HepG2 (cell line): ENCODE results near the gene LRP5. TPM values are rescaled to one million over a fixed set of nuclear protein-coding genes. Genes with fewer than 3 reads are reported as not detected.

Experiments used
- ATAC-seq: fragments of 200-7000 bp; cut with Tn5 transposase; 3 replicates; pipeline ENCODE4 v1.9.1; 2020; ENCODE audit warnings: mild to moderate bottlenecking, moderate library complexity
- BruUV-seq: library from RNA; stranded (reverse); fragments of 400-500 nt; replicated peaks from 2 replicates; lab custom pipeline; 2021; lab: Mats Ljungman, UMichigan
- CTCF ChIA-PET: fragments of 300-600 bp; formaldehyde crosslinking; extraction: SDS; loops from one replicate; lab custom pipeline; 2021; ENCODE audit warnings: low total read pairs, inconsistent platforms, low intra/inter-chr PET ratio; lab: Yijun Ruan, JAX
- POLR2A ChIA-PET: fragments of 350-600 bp; sonication (Branson Sonifier 250); formaldehyde crosslinking; loops from one replicate; lab custom pipeline; 2020; ENCODE audit warnings: antibody characterized with exemption, inconsistent platforms; lab: Yijun Ruan, JAX
- DNase-seq: peaks from one replicate; pipeline ENCODE4 v3.0.0-alpha.2; 2015; ENCODE audit warnings: low spot score
- FAIRE-seq: peaks from 3 replicates; lab custom pipeline; 2011; peaks lifted over from hg19 to GRCh38; lab: Jason Lieb, UNC
- H2AFZ ChIP-seq: one replicate; pipeline ENCODE4 v1.6.1; 2011; ENCODE audit warnings: low read length, inconsistent platforms
- H3K27ac ChIP-seq: fragments of 300-600 bp; 3 replicates; pipeline ENCODE4 v1.8.0; 2011; ENCODE audit warnings: mixed run types, mild to moderate bottlenecking, mixed read lengths, low read length, inconsistent platforms; ENCODE audit not compliant: insufficient read depth; ENCODE audit errors: extremely low read length
- H3K27me3 ChIP-seq, 2 experiments: fragments of 200-600 bp in 1 of 2; 2 replicates in 1 of 2; 3 replicates in 1 of 2; pipeline versions ENCODE4 v1.6.0 to v1.8.0; 2011; ENCODE audit warnings: low read length in 2 of 2, mild to moderate bottlenecking in 2 of 2, moderate library complexity in 2 of 2, inconsistent platforms in 1 of 2; ENCODE audit not compliant: insufficient read depth in 2 of 2, control insufficient read depth in 1 of 2
- H3K36me3 ChIP-seq, 2 experiments: fragments of 200-600 bp in 1 of 2; replicated peaks in 1 of 2; 2 replicates in 1 of 2; 3 replicates in 1 of 2; pipeline versions ENCODE4 v1.5.1 to v1.8.0; 2011; ENCODE audit warnings: low read length in 2 of 2, inconsistent platforms in 1 of 2; ENCODE audit not compliant: insufficient read depth in 2 of 2, control insufficient read depth in 1 of 2
- H3K4me1 ChIP-seq: 2 replicates; pipeline ENCODE4 v1.5.1; 2012; ENCODE audit warnings: low read length, inconsistent platforms; ENCODE audit not compliant: insufficient read depth
- H3K4me2 ChIP-seq: 2 replicates; pipeline ENCODE4 v1.6.0; 2011; ENCODE audit warnings: low read depth, low read length, inconsistent platforms
- H3K4me3 ChIP-seq, 3 experiments: fragments of 200-600 bp in 1 of 3; sonication (generic), shearing (Covaris generic) in 1 of 3; replicated peaks in 1 of 3; 2 replicates each; pipeline ENCODE4 v1.5.1; 2011 to 2016; ENCODE audit warnings: low read length in 3 of 3, inconsistent platforms in 2 of 3, low read depth in 2 of 3, mild to moderate bottlenecking in 2 of 3, control low read depth in 1 of 3, mixed read lengths in 1 of 3; ENCODE audit not compliant: insufficient read depth in 1 of 3
- H3K79me2 ChIP-seq: one replicate; pipeline ENCODE4 v1.6.1; 2011; ENCODE audit warnings: low read length, inconsistent platforms; ENCODE audit not compliant: insufficient read depth
- H3K9ac ChIP-seq: 2 replicates; pipeline ENCODE4 v1.6.0; 2011; ENCODE audit warnings: mild to moderate bottlenecking, low read depth, low read length, inconsistent platforms; ENCODE audit not compliant: insufficient read depth
- H3K9me3 ChIP-seq: 2 replicates; pipeline ENCODE4 v1.5.1; 2012; ENCODE audit warnings: mild to moderate bottlenecking, low read length
- H4K20me1 ChIP-seq: 2 replicates; pipeline ENCODE4 v1.6.0; 2011; ENCODE audit warnings: inconsistent platforms, mild to moderate bottlenecking, low read length, moderate library complexity; ENCODE audit not compliant: insufficient read depth
- AGO2 ChIP-seq: fragments of 200-400 bp; formaldehyde crosslinking; optimal IDR thresholded peaks from 2 replicates; pipeline ENCODE3; 2017; ENCODE audit warnings: mild to moderate bottlenecking, low read depth, low read length, moderate library complexity
- HDAC1 ChIP-seq: sonication (generic); formaldehyde crosslinking; IDR thresholded peaks from 2 replicates; pipeline ENCODE4 v1.5.1; 2020; ENCODE audit warnings: mild to moderate bottlenecking, missing genetic modification reagents
- NR3C1 ChIP-seq: sonication (generic); formaldehyde crosslinking; IDR thresholded peaks from 2 replicates; pipeline ENCODE4 v1.4.0; 2020; ENCODE audit warnings: missing genetic modification reagents
- RBM22 ChIP-seq: fragments of 200-400 bp; formaldehyde crosslinking; optimal IDR thresholded peaks from 2 replicates; pipeline ENCODE3; 2017; ENCODE audit warnings: mild to moderate bottlenecking, low read length, moderate library complexity
- THAP7 ChIP-seq: sonication (generic); formaldehyde crosslinking; IDR thresholded peaks from 2 replicates; pipeline ENCODE4 v1.8.1; 2023; ENCODE audit warnings: mild to moderate bottlenecking, missing genetic modification reagents
- TOPORS ChIP-seq: sonication (generic); formaldehyde crosslinking; IDR thresholded peaks from 2 replicates; pipeline ENCODE4 v1.8.0; 2023; ENCODE audit warnings: mild to moderate bottlenecking, missing genetic modification reagents
- ZNF646 ChIP-seq: sonication (generic); formaldehyde crosslinking; IDR thresholded peaks from 2 replicates; pipeline ENCODE4 v1.9.0; 2021; ENCODE audit warnings: mild to moderate bottlenecking, missing genetic modification reagents
- WGBS: methylation state at CpG from one replicate; pipeline ENCODE4 v1.1.6; 2017; ENCODE audit warnings: low lambda C conversion rate; 5-methylcytosine and 5-hydroxymethylcytosine counted together
- in situ Hi-C: cut with HindIII; loops from 2 replicates; pipeline ENCODE4 v1.10.0; 2017; ENCODE audit warnings: low pct_unique_long_range_greater_than_20kb; ENCODE audit not compliant: extremely low pct_ligation_motif_present
- intact Hi-C: fragments of 100-400 bp; cut with micrococcal nuclease; formaldehyde crosslinking; loops from one replicate; pipeline ENCODE4 v1.10.0; 2022; ENCODE audit not compliant: unreplicated experiment
- polyA plus RNA-seq, 8 experiments: library from polyadenylated mRNA; depleted of rRNA in 3 of 8; stranded (reverse) in 7 of 8; unstranded in 1 of 8; fragments of >200 nt; fragmentation: Illumina TruSeq in 4 of 8; extraction: Trizol in 4 of 8; gene quantifications; 2 replicates each; pipeline versions ENCODE4 v1.2.1 to v1.2.3, GENCODE V29; 2011 to 2016; ENCODE audit warnings: low read depth in 4 of 8, missing spikeins in 1 of 8, mixed read lengths in 1 of 8; ENCODE audit not compliant: insufficient read depth in 1 of 8
- total RNA-seq, 5 experiments: library from RNA; depleted of rRNA; stranded (reverse); fragments of >200 nt; fragmentation: Illumina TruSeq; extraction: Trizol; gene quantifications; 2 replicates each; pipeline ENCODE4 v1.2.3, GENCODE V29; 2016; ENCODE audit warnings: low read depth in 1 of 5

Gene LRP5
- total and polyA plus RNA-seq, 2 of the 13 experiments (the other 11 are each of a cell fraction or from before 2014, with no cell fraction given) = 40.4 to 64.0 TPM

- no peaks in the 10 kb centered on the region for H3K9me3 ChIP-seq
- H4K20me1 ChIP-seq = peaks cover 52% of the 10 kb centered on the region
- BruUV-seq = no TSS peak
- no peaks in the 10 kb centered on the region for H3K27me3 ChIP-seq
- in situ Hi-C loops = no loop called here
- H2AFZ ChIP-seq = no peak overlapping the region
- 96% methylated on average over 13 of the region's 13 CpGs for WGBS
- H3K9ac ChIP-seq = no peak overlapping the region
- peaks cover 12 to 50% of the 10 kb centered on the region in 2 experiments; a peak in 4 of 5 replicates for H3K36me3 ChIP-seq
- H3K4me3 ChIP-seq = no peak overlapping the region
- ATAC-seq = no peak
- FAIRE-seq = no peak
- peaks cover 18% of the 10 kb centered on the region for H3K79me2 ChIP-seq
- DNase-seq = no peak
- TF ChIP-seq HDAC1 (CRISPR knock-in tag) = no peak
- no peak for TF ChIP-seq TOPORS (CRISPR knock-in tag)
- TF ChIP-seq NR3C1 (CRISPR knock-in tag) = no peak
- TF ChIP-seq THAP7 (CRISPR knock-in tag) = no peak
- TF ChIP-seq, all 625 proteins: peak for 0
- Histone ChIP-seq H3K4me2 (no peak overlapping the region), H3K4me1 (peaks cover 57% of the 10 kb centered on the region), H3K27ac (no peak overlapping the region)
- ChIA-PET CTCF (no interaction called here), POLR2A (no interaction called here)
- intact Hi-C loops = no loop called here
These were observed 62.9 kb downstream of the LRP5 start for GRCh38 chr11:68375337-68375736.

- intact Hi-C loops = no loop called here
- POLR2A ChIA-PET = no interaction called here
- H2AFZ ChIP-seq = no peak overlapping the region
- H3K27me3 ChIP-seq = no peaks in the 10 kb centered on the region
- H3K79me2 ChIP-seq = peaks cover 19% of the 10 kb centered on the region
- H3K4me3 ChIP-seq = no peak overlapping the region
- TF ChIP-seq AGO2 (peak; percentile 13), RBM22 (peak; percentile 33), ZNF646 (CRISPR knock-in tag) (no peak)
- TF ChIP-seq, all 625 proteins: peak for 2
- ATAC-seq = no peak
- Histone ChIP-seq H3K9ac (no peak overlapping the region), H3K9me3 (no peaks in the 10 kb centered on the region), H3K27ac (no peak overlapping the region), H4K20me1 (peaks cover 55% of the 10 kb centered on the region), H3K4me1 (peaks cover 61% of the 10 kb centered on the region), H3K36me3 (peaks cover 9 to 47% of the 10 kb centered on the region in 2 experiments; a peak in 4 of 5 replicates), H3K4me2 (no peak overlapping the region)
- CTCF ChIA-PET = no interaction called here
- in situ Hi-C loops = no loop called here
- WGBS = 98% methylated on average over 14 of the region's 14 CpGs
- DNase-seq = no peak
- no peak for FAIRE-seq
- no TSS peak for BruUV-seq
These were observed 63.4 kb downstream of the LRP5 start for GRCh38 chr11:68375766-68376165.
